GM13977 (cell line): ENCODE measurements around the gene SGK2.

Experiments
- DNase-seq: peaks from one replicate; pipeline ENCODE4 v3.0.0; 2012; ENCODE audit warnings: low spot score
- in situ Hi-C: fragments of 300-500 bp; cut with MboI; formaldehyde crosslinking; loops from one replicate; pipeline ENCODE4 v1.12.0; 2022; ENCODE audit warnings: low sequenced_read_pairs, low pct_unique_long_range_greater_than_20kb, mixed read lengths, inconsistent platforms; ENCODE audit not compliant: unreplicated experiment
- TF ChIP-seq, protein P1 (sequence below): IDR thresholded peaks from 2 replicates; pipeline ENCODE4 v1.5.1; 2012; ENCODE audit warnings: mild to moderate bottlenecking, control low read depth; ENCODE audit not compliant: insufficient read depth; ENCODE audit errors: extremely low read depth, missing control alignments

SGK2 gene

DNA sequence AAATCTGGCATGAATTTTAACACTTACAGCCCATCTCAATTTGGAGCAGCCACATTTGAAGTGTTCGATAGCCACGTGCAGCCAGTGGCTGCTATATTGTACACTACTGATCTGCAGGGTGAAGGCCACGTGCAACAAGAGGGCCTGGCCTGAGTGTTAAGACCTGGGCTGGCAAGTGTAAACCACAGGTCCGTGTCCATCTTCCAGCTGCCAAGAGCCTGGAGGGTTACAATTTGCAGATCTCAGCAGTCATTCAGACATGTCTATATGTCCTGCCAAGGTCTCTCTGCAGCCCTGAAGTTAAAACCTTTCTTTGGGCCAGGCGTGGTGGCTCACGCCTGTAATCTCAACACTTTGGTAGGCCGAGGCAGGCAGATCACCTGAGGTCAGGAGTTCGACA, 14.1 kb downstream of the SGK2 start:
- in situ Hi-C loops = no loop called here
- TF ChIP-seq, protein P1, sequence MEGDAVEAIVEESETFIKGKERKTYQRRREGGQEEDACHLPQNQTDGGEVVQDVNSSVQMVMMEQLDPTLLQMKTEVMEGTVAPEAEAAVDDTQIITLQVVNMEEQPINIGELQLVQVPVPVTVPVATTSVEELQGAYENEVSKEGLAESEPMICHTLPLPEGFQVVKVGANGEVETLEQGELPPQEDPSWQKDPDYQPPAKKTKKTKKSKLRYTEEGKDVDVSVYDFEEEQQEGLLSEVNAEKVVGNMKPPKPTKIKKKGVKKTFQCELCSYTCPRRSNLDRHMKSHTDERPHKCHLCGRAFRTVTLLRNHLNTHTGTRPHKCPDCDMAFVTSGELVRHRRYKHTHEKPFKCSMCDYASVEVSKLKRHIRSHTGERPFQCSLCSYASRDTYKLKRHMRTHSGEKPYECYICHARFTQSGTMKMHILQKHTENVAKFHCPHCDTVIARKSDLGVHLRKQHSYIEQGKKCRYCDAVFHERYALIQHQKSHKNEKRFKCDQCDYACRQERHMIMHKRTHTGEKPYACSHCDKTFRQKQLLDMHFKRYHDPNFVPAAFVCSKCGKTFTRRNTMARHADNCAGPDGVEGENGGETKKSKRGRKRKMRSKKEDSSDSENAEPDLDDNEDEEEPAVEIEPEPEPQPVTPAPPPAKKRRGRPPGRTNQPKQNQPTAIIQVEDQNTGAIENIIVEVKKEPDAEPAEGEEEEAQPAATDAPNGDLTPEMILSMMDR = no peak
- DNase-seq = no peak

DNA sequence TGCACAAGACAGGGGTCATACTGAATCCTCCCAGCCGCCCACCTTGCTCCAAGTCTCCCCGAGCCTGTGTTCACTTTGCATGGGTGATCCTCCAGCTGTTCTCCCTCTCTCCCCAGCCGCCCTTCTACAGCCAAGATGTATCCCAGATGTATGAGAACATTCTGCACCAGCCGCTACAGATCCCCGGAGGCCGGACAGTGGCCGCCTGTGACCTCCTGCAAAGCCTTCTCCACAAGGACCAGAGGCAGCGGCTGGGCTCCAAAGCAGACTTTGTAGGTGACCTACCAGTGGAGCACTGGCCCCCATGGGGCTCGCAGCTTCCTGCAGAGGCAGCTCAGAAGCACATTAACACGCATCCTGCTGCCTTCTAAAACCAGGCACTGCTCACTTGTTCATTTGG, 17.3 kb downstream of the SGK2 start:
- no peak for DNase-seq
- TF ChIP-seq, protein P1 = no peak
- in situ Hi-C loops = no loop called here

DNA sequence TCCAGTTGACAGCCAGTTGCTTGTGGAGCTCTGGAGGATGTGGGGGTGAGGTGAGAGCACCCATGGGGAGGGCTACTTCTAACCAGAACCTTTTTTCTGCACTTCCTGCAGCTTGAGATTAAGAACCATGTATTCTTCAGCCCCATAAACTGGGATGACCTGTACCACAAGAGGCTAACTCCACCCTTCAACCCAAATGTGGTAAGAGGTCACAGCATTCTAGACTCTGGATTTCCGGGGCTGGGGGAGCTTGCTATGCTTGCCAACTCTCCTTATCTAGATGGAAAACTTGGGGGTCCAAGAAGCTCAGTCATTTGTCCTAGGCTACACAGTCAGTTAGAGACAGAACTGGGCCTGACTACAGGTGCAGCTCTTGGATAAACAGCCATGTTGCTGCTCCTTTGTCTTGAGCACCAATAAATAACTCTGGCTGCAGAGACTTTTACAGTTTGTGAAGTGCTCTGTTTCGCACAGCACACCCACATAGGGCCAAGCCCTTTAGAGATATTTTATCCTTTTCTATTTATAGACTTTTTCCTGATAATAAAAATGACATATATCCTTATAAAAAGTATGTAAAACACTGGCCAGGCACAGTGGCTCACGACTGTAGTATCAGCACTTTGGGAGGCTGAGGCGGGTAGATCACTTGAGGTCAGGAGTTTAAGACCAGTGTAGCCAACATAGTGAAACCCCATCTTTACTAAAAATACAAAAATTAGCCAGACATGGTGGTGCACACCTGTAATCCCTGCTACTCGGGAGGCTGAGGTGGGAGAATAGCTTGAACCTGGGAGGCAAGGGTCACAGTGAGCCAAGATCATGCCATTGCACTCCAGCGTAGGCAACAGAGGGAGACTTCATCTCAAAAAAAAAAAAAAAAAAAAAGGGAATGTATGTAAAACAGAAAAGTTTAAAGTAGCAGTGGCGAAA, 21.3 kb downstream of the SGK2 start:
- in situ Hi-C loops = no loop called here
- TF ChIP-seq, protein P1 = no peak
- DNase-seq = no peak

DNA sequence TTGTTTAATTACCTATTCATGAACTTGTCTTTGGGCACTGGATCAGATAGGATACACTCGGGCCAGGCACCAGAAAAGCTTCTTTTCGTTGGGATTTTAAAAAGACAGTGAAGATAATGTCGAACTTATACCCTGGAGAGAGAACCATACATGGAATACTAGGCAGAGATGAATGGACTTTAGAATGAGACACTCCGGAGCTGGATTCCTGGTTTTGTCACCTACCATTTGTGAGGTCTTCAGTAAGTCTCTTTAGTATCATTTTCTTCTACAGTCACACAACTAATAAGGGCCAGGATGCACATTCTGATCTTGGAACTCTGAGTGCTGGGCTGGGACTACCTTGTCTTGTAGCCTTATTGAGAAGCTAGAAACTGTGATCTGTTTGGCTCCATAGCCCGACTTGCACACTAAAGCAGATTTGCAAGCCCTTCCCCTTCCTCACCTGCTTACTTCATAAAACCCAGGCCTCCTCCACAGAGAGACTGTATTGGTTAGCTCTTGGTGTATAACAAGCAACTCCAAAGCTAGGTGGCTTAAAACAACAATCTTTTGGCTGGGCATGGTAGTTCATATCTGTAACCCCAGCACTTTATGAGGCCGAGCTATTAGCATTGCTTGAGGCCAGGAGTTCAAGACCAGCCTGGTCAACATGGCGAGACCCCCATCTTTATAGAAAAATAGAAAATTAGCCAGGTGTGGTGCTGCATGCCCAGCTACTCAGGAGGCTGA, 24.5 kb downstream of the SGK2 start:
- TF ChIP-seq, protein P1 = no peak
- in situ Hi-C loops = no loop called here
- DNase-seq = no peak

DNA sequence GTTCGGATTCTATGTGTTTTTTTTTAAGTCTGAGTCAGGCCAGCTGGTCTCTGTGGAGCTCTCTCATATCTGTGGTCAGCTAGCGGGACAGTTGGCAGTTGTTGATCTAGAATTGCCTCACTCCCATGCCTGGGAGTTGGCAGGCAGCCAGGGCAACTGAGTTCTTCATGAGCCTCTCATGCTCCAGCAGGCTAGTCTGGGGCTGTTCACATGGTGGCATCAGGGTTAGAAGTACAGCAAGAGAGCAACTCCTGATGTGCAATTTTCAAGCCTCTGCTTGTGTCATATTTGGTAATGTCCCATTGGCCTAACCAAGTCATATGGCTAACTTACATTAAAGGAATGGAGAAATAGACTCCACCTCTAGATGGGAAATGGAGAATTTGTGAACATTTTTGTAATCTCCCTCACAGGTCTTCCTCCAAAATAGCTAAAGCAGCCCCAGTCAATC, 25.2 kb downstream of the SGK2 start:
- TF ChIP-seq, protein P1 = no peak
- no peak for DNase-seq
- in situ Hi-C loops = no loop called here

DNA sequence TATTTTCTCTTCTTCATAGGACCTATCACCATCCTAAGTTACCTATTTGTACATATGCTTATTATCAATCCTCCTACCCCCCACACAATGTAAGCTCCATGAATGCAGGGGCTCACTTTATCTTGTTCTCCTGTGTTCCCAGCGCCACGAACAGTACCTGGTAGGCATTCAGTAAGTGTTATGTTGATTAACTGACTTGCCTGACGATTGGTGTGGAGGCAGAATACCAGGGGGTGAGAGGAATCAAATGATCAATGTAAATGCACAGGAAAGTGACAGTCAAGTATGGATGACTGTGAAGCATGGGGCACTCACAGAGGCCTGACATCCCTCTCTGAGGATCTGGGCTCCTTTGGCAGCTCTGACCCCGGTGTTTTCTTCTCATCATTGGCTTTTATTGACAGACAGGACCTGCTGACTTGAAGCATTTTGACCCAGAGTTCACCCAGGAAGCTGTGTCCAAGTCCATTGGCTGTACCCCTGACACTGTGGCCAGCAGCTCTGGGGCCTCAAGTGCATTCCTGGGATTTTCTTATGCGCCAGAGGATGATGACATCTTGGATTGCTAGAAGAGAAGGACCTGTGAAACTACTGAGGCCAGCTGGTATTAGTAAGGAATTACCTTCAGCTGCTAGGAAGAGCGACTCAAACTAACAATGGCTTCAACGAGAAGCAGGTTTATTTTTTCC, 25.8 kb downstream of the SGK2 start:
- in situ Hi-C loops = no loop called here
- TF ChIP-seq, protein P1 = no peak
- DNase-seq = no peak
